Activated T-cell treated with anti-CD3 and anti-CD28 coated beads, Interleukin-2, amount 50 U/mL, for 1 hour (primary cell): ENCODE measurements around the gene RHOT2.
"Not testable (repeated sequence)": the region's sequence is repeated elsewhere in the genome, so short reads cannot be mapped to it uniquely, and the experiment has no call there.

ENCODE experiments used
- DNase-seq: peaks from one replicate; pipeline ENCODE4 v3.0.0-alpha.2; 2020

The RHOT2 gene

DNA sequence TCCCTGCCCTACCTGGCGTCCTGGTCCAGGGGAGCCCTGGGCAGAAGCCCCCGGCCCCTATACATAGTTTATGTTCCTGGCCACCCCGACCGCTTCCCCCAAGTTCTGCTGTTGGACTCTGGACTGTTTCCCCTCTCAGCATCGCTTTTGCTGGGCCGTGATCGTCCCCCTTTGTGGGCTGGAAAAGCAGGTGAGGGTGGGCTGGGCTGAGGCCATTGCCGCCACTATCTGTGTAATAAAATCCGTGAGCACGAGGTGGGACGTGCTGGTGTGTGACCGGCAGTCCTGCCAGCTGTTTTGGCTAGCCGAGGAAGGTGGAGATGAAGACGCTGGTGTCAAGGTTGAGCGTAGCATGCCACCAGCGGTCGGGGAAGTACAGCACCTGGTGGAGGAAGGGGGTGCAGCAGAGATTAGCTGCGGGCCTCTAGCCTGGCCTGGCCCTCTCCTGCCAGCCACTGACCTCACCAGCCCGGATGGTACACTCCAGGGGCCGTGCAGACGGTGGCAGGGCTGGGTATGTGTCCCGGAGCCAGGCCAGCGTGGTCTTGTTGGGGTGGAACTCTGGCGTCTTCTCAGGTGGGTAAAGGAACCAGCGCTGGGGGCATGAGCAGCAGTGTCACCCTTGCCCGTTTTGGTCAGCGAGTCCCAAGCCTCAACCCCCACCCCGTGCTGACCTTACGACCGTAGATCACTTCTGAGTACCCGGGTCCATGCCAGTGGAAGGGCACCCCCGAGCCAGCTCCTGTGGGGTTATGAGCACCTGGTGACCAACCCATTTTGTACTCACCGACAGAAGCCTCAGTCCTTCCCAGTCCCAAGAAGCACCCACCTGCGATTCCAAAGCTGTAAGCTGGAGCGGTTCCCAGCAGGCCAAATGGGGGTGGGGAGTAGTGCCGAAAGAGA, 14.8 kb downstream of the RHOT2 start:
- DNase-seq, result no peak

DNA sequence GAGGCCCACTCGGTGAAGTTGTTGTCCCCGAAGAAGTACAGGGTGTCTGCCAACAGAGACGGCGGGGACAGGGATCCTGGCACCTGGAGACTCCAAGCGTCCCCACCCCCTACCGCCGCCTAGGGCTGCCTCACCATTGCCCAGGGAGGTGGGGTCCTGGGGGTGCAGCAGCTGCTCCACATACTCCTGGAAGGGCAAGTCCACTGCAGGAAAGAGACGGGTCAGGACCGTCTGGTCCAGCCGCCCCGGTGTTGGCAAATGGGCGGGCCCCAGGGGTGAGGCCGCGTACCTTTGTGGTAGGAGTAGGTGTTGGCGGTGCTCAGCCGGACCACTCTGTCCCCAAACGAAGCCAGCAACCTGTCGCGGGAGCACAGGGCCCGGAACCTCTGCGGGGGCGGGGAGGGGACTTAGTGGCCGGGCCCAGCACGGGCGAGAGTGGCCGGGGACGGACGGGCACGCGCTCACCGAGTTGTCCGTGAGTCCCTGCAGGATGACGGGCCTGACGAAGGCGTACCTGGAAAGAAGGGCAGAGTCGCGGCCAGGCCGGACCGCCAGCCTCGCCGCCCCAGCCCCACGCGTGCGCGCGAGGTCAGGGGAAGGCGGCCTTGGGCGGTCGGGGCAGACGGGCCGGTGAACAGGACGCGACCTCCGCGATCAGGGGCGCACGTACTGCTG, 15.6 kb downstream of the RHOT2 start:
- no peak for DNase-seq

DNA sequence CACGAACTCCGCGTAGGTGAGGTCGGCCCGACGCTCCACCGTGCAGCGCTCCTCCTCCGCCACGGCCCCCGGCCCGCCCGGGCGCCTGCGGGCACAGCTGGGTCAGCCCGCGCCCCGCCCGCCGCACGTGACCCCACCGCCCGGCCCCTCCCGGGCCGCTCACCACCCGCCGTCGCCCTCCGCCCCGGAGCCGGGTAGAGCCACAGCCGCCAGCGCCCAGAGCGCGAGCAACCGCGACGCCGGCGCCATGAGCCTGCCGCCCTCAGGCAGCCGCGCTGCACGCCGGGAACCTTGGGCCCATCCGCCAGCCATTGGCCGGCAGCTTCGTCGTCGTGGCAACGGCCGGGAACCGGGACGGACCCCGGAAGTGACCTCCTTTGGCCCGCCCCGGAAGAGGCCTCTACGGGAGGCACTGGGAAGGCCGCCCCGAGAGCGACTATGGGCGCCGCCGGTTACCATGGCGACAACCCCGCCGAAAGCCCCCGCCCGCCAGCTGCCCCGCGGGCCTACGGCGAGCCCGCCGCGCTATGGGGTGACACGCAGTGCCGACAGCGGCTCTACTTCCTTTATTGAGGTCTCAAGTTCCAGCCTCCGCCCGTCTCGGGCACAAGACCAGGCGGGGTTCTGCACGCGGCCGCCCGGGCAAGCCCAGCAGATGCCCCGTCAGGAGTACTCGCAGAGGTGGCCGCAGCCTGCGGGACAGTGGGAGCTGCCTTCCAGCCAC, 16.3 kb downstream of the RHOT2 start, which contains the start of gene JMJD8:
Gene JMJD8, minus strand, starts transcription at position 264 of the 724 bp plus-strand sequence. Its CDS starts 15 bp downstream, at position 249.
- peak; percentile 94 for DNase-seq

DNA sequence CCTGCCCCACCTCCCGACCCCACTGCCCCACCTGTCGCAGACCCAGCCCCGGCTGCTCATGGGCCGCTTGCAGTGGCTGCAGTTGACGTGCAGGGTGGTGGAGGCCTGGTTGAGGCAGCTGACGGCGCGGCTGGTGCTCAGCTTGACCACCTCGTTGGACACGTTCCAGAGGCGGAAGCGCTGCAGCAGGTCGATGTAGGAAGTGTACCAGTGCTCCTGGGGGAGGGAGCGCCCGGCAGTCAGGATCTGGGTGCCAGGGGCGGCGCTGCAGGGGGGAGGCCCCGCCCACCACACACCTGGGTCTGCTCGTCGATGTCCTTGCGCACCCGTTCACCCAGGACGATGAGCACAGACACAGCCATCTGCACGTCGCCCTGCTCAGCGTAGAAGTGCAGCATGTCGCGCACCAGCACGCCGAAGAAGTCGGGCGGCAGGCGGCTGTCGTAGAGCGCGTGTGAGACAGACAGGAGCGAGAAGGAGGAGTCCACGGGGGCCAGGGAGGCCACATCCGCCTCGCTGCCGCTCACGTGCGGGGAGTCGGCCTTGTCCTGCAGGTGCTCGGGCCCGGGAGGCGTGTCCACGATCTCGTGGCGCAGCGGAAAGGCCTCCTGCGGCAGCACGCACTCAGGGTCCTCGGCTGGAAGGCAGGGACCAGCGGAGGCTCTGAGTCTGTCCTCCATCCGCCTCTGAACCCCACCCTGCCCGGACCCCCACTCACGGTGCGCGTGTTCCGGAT, 17.2 kb downstream of the RHOT2 start:
- DNase-seq, result no peak

DNA sequence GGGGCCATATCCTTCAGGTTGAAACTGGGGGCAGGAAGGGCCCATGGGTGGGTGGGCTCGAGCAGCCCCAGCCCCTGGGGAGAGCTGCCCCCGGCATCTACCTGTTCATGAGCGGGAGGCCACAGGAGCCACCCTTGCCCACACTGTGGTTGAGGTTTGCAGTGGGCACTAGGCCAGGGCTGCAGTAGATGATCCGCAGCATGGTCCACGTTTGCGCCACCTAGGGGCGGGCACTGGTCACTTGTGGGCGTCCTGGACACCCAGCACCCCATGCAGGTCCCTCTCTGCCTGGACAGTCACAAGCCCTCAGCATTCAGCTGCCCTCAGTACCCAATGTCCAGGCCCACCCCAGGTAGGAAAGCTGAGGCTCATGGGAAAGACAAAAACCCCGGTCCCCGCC, 18.0 kb downstream of the RHOT2 start:
- DNase-seq, result no peak

DNA sequence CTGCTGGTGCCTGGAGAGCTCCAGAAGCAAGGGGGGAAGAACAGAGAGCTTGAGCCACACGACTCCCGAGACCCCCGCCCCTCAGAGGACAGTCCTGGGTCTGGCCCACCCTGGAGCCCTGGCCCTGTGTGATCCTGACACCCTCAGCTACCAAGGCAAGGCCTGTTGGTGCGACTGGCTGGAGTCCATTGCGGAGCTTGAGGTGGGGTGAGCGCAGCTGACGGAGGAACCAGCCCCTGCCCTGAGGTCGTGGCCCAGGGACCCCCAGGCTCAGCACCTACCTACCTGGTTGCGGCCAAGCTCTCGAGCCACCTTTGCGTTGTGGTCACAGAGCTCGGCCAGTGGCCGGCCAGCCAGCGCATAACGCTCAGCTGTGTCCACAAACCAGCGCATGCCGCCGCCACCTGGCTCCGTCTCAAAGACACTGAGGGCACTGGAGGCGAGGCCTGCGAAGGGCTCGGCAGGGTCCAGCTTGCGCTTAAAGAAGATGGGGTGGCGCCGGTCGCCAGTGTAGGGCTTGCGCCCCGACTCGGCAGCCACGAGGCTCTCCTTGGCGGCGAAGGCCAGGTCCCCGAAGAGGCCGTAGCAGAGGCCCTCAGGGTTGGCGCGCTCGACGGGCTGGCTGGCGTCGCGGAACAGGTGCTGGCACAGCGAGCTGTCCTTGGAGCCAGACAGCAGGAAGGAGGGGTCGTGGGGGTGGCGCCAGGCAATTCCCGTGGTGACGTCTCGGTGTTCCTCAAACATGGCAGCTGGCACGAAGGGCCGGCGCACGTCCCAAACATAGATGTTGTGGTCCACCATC, 18.7 kb downstream of the RHOT2 start:
- DNase-seq, result no peak

DNA sequence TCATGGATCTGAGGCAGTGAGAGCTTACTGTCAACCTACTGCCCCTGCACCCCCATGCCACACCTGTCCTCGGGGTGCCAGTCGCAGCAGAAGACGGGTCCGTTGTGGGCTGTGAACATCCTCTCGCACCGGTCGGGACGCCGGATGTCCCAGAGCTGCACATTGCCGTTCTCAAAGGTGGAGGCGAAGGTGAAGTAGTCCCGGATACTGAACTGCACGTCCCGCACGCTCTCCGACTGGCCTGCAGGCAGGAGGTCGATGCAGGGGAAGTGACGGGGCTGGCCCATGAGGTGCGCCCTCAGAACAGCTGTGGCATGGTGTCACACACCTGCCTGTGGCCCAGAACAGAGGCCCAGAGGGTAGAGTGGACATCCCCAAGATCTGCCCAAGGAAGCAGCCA, 19.6 kb downstream of the RHOT2 start:
- DNase-seq, result no peak

DNA sequence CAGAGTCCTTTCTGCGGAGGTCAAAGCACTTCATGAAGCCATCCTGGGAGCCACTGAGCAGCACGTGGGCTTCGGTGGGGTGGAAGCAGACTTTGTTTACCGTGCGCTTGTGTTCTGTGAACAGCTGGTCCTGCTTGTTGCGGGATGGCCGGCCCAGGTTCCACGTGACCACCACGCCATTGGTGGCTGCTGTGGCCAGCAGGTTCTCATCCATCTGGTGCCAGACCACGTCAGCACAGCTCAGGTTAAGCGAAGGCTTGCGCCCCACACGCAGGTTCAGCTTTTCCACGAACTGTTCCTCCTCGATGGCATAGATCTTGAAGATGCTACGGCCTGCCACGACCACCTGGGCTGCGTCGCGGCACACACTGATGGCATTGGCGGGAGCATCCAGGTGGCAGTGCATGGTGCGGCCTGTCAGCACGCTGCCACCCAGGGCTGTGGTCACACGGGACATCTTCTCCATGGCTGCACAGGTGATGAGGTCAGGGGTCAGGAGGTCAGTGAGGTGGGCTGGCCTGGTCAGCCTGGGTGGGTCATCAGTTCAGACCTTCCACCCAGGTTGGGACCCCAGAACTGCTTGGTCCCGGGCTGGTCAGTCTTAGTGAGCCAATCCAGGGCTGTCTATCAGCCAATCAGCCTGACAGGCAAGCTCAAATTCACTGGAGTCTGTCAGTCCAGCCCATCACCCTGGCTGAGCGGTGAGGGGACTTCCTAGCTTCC, 21.4 kb downstream of the RHOT2 start:
- no peak for DNase-seq

DNA sequence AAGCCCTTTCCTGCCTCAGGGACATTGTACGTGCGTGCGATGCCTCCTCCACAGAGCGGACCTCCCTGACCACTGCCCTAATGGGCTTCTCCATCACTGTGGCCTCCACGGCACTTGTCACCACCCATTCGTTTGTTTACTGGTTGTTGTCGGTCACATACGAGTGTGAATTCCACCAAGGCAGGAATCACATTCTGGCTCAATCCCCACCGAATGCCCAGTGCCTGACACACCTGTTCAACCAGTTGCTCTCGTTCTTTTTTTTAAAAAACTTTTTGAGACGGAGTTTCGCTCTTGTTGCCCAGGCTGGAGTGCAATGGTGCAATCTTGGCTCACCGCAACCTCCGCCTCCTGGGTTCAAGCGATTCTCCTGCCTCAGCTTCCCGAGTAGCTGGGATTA, 23.3 kb downstream of the RHOT2 start:
- DNase-seq, result not testable (repeated sequence)

DNA sequence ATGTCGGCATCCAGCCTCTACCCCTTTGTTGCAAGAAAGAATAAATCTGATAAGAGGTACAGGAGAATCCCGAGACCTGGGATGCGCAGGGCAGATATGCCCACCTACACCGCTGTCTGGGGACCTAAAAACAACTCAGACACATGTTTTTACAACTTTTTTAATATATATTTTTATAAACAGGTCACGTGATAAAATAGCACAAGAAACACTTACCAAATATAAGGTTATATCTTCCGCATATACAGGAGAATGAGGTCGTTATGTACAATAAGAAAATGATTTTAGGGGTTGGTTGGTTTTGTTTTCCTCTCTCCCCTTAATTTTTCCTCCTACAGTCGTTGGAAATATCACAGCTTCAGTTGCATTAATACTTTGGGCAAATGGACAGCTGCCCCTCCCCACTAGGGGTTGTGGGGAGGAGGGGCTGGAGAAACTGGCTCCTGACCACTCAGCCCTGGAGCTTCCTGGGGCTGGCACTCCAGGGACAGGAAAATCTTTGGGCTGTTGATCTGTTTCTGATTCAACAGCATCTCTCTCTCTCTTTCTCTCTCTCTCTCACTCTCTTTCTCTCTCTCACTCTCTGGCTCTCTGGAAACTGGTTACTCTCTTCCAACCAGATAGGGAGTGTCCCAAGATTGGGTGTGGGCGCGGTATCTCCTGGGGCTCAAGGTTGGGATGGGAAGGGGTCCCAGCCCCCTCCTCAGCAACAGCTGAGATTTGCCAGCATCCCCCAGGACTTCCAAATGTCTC, 24.6 kb downstream of the RHOT2 start:
- no peak for DNase-seq

DNA sequence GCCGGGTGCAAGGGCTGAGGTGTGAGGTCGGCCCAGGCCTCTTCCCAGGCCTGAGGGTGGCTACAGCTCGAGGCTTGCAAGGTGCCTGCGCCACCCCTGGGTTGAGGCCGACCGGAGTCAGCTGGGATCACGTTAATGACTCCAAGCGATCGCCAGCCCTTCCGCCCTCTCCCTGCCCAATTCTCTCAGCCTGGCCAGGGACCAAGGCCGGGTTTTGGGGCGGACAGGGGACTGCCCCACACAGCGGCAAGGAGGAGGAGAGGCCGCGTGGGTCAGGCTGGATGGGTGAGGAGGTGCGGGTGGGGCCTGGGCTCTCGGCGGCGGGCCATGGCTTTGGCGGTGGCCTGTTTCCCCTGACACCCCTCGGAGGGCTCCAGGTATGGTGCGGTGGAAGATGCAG, 25.4 kb downstream of the RHOT2 start:
- DNase-seq, result no peak

DNA sequence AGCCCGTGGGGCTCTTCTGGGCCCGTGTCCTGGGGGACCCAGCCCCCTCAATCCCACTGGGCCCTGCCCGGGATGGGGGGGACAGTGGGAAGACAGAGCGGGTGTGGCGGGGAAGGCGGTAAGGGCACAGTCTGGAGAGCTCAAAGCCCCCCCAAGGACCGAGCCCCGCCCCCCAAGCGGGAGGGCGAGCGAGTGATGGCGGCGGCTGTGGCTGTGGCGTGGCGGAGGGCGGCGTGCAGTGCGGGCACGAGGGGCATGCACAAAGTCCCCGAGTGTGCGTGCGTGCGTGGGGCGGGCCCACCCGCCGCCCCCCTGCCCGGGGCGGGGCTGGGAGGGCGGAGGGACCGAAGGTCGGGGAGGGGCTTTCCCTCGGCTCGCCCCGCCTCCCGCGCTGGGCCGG, 25.8 kb downstream of the RHOT2 start:
- DNase-seq, result peak; percentile 65

DNA sequence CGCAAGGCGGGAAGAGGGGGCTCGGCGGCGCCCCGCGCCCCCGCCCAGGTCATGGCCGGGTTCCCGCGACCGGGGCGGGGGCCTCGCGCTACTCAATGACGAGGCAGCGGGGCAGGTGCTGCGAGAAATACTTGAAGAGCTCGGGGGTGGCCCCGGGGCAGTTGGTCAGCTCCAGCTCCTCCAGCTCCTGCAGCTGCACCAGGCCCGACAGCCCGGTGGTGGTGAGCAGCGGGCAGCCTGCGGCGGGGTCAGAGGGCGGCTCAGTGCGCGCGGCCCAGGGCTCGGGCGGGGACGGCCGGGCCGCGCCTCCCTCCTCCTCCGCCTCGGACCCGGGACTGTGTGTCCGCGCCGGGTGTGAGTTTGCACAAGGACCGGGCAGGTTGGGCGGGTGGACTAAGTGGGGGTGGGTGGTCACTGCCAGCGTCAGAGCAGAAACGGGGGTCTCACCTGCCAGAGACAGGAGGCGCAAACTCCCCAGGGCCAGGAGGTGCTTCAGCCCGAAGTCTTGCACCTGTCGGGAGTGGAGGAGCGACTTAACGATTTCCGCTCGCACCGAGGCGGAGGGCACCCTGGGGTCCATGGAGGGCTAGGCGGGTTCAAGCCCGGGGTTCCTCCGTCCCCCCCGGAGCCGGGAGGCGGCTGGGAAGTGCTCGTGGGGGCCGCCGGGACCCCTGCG, 26.4 kb downstream of the RHOT2 start:
- peak; percentile 41 for DNase-seq

DNA sequence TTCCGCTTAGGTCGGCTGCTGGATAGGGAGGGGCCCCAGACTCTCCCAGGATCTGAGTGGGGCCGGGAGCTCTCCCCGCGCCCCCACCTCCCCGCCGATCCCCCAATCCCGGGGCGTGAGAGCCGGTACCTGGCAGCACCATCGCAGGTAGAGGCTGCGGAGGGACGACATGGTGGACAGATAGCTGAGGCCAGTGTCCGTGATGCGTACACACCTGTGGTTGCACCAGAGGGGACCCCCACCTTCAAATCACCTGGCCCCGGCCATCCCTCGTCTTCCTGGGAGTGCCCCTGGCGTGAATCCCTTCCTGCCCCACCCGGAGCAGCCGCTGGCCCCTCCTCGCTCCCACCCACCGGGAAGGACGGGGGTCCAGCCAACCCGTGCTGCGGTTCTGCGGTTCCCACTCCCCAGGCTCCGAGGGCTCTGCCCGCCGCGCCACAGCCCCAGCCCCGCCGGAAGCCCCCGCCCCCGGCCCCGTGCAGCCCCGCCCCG, 27.0 kb downstream of the RHOT2 start:
- DNase-seq, result no peak

DNA sequence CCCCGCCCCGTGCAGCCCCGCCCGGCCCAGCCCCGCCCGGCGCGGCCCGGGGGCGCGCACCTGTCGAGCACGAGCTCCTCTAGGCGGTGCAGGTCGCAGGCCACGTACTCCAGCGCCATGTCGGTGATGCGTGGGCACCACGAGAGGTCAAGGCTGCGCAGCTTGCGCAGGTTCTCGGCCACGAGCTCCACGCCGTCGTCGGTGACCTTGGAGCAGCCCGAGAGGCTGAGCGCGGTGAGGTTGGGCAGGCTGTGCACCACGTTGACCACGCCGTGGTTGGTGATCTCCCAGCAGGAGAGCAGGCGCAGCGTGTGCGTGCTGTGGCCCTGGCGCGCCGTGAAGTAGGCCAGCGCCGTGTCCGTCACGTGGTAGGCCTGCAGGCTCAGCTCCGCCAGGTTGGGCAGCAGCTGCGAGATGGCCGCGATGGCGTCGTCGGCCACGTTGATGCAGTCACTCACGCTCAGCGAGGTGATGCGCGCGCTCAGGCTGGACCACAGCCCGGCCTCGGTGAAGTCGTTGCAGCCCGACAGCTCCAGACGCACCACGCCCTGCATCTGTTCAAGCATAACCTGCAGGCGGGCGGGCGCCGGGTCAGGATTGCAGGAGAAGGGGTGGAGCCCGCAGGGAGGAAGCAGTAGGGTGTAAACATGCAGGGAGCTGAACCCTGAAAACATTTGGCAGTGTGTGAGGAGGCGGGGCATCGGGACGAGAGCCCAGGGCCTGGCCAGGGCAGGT, 27.6 kb downstream of the RHOT2 start:
- peak; percentile 80 for DNase-seq

DNA sequence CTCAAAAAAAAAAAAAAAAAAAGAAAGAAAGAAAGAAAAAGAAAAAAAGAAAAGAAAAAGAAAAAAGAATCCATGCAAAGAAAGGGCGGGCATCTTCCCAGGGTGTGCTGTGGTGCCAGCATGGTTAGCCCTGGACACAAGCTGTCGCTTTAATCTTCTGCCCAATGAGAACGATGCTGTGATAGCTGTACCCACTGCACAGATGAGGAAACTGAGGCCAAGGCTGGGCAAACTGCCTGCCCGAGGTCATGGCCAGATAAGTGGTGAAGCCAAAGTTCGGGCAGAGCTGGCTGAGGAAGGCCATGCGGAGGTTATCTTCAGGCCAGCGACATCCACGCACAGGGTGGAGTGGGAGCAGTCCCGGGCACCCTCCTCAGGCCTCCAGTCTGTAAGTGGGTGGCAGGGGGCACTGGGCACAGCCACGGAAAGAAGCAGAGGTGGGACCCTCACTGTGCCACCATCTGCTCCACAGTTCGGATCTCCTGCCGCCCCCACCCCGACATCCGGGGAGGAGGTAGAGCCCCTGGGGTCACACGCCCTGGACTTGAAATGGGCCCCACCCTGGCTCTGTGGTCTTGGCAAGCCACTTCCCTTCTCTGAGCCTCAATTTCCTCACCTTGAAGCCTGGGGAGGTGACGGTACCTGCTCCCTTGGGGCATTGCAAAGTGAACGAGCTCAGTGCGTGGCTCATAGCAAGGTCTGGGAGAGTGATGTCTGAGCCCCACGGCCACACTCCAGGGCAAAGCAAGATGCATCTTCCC, 31.2 kb downstream of the RHOT2 start:
- DNase-seq, result no peak

DNA sequence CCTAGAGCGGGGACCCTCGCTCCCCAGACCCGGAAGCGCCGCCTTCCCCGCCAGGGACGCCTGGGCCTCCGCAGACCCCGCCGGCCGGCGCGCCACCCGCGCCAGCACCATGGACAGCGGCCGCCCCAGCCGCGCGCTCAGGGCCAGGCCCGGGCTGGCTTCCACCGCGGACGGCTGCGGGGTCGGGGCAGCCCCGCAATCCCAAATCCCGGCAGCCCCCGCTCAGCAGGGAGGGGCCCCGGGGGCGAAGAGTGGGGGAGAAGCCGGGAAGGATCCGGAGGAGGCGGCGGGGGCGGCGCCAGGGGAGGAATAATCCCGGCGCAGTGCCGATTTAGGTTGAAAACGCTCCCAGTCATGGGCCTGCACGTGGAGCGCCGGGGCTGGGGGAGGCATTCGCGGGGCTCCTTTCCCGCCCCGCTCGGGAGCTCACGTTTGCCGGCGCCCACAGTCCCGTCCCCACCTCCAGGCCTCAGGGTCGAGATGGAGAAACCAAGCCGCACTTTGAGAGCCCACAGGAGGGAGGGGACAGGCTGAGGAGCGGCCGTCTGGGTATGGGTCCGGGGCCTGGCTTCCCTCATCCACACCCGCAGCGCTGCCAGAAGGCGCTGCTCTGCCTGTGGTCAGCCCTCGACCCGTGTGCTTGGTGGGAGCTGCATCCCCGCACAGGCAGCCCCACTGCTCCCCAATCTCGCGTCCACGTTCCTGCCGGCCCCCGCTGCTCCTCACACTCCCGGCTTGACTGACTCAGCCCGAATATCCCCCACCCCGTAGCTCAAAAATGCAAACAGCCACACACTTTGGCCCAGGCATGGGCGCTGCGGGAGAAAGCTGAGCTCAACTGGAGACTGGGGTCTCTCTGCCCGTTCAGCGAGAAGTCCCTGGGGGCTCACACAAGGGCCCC, 33.0 kb downstream of the RHOT2 start:
- peak; percentile 69 for DNase-seq
